ENCODE results near the gene ENTHD1. TPM values are rescaled to one million over a fixed set of nuclear protein-coding genes. Genes with fewer than 3 reads are reported as not detected.
"Not testable (repeated sequence)": the region's sequence is repeated elsewhere in the genome, so short reads cannot be mapped to it uniquely, and the experiment has no call there.

ENTHD1 gene
- total RNA-seq, 1 donor from 2014 or later: not detected

GRCh38 chr22:39859903-39860588 lies 33.5 kb downstream of the ENTHD1 start:
- Mint-ChIP-seq H3K27me3 (ENCODE audit: low read depth) (peaks cover 29% of the 10 kb centered on the region), H3K27ac (ENCODE audit: unreplicated experiment) (no peak overlapping the region), H3K4me1 (ENCODE audit: low read depth) (no peaks in the 10 kb centered on the region), H3K36me3 (ENCODE audit: low read depth) (no peaks in the 10 kb centered on the region), H3K4me3 (ENCODE audit: unreplicated experiment) (no peak overlapping the region), H3K9me3 (ENCODE audit: low read depth) (no peaks in the 10 kb centered on the region)
- TF ChIP-seq, protein P1, sequence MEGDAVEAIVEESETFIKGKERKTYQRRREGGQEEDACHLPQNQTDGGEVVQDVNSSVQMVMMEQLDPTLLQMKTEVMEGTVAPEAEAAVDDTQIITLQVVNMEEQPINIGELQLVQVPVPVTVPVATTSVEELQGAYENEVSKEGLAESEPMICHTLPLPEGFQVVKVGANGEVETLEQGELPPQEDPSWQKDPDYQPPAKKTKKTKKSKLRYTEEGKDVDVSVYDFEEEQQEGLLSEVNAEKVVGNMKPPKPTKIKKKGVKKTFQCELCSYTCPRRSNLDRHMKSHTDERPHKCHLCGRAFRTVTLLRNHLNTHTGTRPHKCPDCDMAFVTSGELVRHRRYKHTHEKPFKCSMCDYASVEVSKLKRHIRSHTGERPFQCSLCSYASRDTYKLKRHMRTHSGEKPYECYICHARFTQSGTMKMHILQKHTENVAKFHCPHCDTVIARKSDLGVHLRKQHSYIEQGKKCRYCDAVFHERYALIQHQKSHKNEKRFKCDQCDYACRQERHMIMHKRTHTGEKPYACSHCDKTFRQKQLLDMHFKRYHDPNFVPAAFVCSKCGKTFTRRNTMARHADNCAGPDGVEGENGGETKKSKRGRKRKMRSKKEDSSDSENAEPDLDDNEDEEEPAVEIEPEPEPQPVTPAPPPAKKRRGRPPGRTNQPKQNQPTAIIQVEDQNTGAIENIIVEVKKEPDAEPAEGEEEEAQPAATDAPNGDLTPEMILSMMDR (IDR thresholded peaks at IDR 0.05): no peak
- no peak for DNase-seq (ENCODE audit: low spot score)

DNA sequence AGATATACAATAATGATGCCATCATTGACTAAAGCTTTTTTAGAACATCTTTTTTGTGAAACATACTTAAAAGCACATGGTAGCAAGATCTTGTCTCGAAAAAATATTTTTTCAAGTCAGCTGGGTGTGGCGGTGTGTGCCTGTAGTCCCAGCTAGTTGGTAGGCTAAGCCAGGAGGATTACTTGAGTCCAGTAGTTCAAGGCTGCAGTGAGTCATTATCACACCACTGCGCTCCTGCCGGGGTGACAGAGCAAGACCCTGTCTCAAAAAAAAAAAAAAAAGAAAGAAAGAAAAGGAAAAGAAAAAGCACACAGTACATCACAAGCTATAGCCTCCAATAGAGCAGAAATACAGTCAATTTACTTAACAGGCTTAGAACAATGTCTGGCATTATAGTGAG lies 37.0 kb downstream of the ENTHD1 start:
- Mint-ChIP-seq H3K36me3 (ENCODE audit: low read depth) (no peaks in the 10 kb centered on the region), H3K9me3 (ENCODE audit: low read depth) (no peaks in the 10 kb centered on the region), H3K27me3 (ENCODE audit: low read depth) (peaks cover 21% of the 10 kb centered on the region), H3K4me3 (ENCODE audit: unreplicated experiment) (no peak overlapping the region), H3K4me1 (ENCODE audit: low read depth) (no peaks in the 10 kb centered on the region), H3K27ac (ENCODE audit: unreplicated experiment) (no peak overlapping the region)
- TF ChIP-seq, protein P1 (IDR thresholded peaks at IDR 0.05): no peak
- no peak for DNase-seq (ENCODE audit: low spot score)

DNA sequence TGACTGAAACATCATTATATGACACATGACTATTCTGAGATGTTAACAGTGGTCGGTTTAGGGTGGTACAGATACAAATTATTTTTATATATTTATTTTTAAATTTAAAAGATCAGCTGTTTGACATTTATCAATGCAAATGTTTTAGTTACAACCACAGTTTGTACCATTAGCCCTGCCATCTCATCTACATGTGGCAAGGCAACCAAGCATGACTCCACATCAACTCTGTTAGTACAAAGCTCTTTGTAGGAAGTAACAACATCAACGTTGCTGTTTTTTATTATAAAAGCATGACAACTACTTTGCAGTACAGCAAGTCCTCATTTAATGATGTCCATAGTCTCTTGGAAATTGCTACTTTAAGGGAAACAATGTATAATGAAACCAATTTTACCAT lies 40.8 kb downstream of the ENTHD1 start:
- TF ChIP-seq, protein P1 (IDR thresholded peaks at IDR 0.05): no peak
- Mint-ChIP-seq H3K27ac (ENCODE audit: unreplicated experiment) (no peak overlapping the region), H3K36me3 (ENCODE audit: low read depth) (no peaks in the 10 kb centered on the region), H3K4me3 (ENCODE audit: unreplicated experiment) (no peak overlapping the region), H3K27me3 (ENCODE audit: low read depth) (peaks cover 16% of the 10 kb centered on the region), H3K4me1 (ENCODE audit: low read depth) (no peaks in the 10 kb centered on the region), H3K9me3 (ENCODE audit: low read depth) (no peaks in the 10 kb centered on the region)
- no peak for DNase-seq (ENCODE audit: low spot score)

- peaks cover 14% of the 10 kb centered on the region for H3K27me3 Mint-ChIP-seq (ENCODE audit: low read depth)
- TF ChIP-seq, protein P1 (IDR thresholded peaks at IDR 0.05): no peak
- H3K9me3 Mint-ChIP-seq (ENCODE audit: low read depth): no peaks in the 10 kb centered on the region
- no peaks in the 10 kb centered on the region for H3K4me1 Mint-ChIP-seq (ENCODE audit: low read depth)
- DNase-seq (ENCODE audit: low spot score): no peak
- H3K4me3 Mint-ChIP-seq (ENCODE audit: unreplicated experiment): no peak overlapping the region
- H3K27ac Mint-ChIP-seq (ENCODE audit: unreplicated experiment): no peak overlapping the region
- no peaks in the 10 kb centered on the region for H3K36me3 Mint-ChIP-seq (ENCODE audit: low read depth)
Measured at GRCh38 chr22:39851606-39852315, 41.8 kb downstream of the ENTHD1 start.

DNA sequence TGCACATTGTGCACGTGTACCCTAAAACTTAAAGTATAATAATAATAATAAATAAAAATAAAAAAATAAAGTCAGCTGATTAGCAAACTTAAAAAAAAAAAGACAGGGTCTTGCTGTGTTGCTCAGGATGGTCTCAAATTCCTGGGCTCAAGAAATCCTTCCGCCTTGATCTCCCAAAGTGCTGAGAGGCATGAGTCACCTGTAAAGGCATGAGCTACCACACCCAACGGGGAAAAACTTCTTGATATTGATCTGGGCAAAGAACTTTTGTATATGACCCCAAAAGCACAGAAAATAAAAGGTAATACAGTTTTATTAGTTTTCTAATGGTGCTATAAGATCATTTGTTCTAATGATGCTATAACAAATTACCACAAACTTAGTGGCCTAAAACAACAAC lies 46.1 kb downstream of the ENTHD1 start:
- H3K27me3 Mint-ChIP-seq (ENCODE audit: low read depth): peaks cover 20% of the 10 kb centered on the region
- no peaks in the 10 kb centered on the region for H3K4me1 Mint-ChIP-seq (ENCODE audit: low read depth)
- TF ChIP-seq, protein P1 (IDR thresholded peaks at IDR 0.05): no peak
- no peaks in the 10 kb centered on the region for H3K36me3 Mint-ChIP-seq (ENCODE audit: low read depth)
- DNase-seq (ENCODE audit: low spot score): no peak
- H3K4me3 Mint-ChIP-seq (ENCODE audit: unreplicated experiment): no peak overlapping the region
- H3K27ac Mint-ChIP-seq (ENCODE audit: unreplicated experiment): no peak overlapping the region
- no peaks in the 10 kb centered on the region for H3K9me3 Mint-ChIP-seq (ENCODE audit: low read depth)

DNA sequence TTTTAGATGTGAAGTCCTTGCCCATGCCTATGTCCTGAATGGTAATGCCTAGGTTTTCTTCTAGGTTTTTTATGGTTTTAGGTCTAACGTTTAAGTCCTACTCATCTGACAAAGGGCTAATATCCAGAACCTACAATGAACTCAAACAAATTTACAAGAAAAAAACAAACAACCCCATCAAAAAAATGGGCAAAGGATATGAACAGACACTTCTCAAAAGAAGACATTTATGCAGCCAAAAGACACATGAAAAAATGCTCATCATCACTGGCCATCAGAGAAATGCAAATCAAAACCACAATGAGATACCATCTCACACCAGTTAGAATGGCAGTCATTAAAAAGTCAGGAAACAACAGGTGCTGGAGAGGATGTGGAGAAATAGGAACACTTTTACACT lies 47.0 kb downstream of the ENTHD1 start:
- H3K36me3 Mint-ChIP-seq (ENCODE audit: low read depth); H3K4me3 Mint-ChIP-seq (ENCODE audit: unreplicated experiment); H3K27ac Mint-ChIP-seq (ENCODE audit: unreplicated experiment): not testable (repeated sequence)

More for the DNA sequence above, 47.0 kb downstream of the ENTHD1 start:
- H3K27me3 Mint-ChIP-seq (ENCODE audit: low read depth): peaks cover 18% of the 10 kb centered on the region
- DNase-seq (ENCODE audit: low spot score); H3K4me1 Mint-ChIP-seq (ENCODE audit: low read depth); H3K9me3 Mint-ChIP-seq (ENCODE audit: low read depth): not testable (repeated sequence)
